Measurements from ENCODE around the gene ILKAP.

The ILKAP gene, protein sequence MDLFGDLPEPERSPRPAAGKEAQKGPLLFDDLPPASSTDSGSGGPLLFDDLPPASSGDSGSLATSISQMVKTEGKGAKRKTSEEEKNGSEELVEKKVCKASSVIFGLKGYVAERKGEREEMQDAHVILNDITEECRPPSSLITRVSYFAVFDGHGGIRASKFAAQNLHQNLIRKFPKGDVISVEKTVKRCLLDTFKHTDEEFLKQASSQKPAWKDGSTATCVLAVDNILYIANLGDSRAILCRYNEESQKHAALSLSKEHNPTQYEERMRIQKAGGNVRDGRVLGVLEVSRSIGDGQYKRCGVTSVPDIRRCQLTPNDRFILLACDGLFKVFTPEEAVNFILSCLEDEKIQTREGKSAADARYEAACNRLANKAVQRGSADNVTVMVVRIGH

DNA sequence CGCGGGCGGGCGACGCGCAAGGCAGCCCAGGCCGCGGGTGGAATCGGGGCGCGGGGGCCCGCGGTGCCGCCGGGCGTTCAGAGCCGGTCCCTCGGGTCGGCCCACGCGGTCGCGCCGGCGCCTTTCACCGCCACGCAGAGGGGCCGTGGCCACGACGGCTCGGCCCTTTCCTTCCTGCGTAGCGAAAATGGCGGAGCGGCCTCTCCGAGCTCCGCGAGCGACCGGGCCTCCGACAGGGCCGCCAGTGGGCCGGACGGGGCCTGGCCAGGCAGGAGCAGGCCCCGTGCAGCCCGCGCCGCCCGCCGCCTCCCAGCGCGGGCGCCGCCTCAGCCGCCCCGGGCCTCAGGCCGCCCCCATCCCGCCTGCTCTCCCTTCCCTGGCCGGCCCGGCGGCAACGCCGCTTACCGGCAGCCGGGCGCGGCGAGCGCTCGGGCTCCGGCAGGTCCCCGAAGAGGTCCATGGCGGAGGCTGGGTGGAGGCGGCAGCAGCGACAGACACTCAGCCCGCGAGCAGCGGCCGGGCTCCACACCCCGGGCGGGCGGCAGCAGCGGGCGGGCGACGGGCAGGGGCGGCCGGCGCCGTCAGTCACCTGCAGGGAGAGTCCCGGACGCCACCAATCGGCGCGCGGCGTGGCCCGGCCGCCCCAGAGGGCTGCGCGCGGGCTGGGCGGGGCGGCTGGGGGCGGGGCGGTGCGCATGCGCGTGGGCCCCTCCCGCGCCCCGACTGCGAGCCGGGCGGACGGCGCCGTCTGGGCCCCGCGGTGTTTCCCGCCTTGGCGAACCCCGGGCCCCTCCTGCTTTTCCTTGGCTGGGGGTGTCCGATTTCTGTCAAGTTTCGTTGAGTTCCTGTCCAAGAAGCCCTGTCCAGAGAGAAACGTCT, at the start of gene ILKAP:
Gene ILKAP, minus strand, starts transcription at position 602 of the 879 bp plus-strand sequence. Its CDS starts 142 bp downstream, at position 460.
- DNase-seq (ENCODE audit: low read depth, low spot score), result no peak

DNA sequence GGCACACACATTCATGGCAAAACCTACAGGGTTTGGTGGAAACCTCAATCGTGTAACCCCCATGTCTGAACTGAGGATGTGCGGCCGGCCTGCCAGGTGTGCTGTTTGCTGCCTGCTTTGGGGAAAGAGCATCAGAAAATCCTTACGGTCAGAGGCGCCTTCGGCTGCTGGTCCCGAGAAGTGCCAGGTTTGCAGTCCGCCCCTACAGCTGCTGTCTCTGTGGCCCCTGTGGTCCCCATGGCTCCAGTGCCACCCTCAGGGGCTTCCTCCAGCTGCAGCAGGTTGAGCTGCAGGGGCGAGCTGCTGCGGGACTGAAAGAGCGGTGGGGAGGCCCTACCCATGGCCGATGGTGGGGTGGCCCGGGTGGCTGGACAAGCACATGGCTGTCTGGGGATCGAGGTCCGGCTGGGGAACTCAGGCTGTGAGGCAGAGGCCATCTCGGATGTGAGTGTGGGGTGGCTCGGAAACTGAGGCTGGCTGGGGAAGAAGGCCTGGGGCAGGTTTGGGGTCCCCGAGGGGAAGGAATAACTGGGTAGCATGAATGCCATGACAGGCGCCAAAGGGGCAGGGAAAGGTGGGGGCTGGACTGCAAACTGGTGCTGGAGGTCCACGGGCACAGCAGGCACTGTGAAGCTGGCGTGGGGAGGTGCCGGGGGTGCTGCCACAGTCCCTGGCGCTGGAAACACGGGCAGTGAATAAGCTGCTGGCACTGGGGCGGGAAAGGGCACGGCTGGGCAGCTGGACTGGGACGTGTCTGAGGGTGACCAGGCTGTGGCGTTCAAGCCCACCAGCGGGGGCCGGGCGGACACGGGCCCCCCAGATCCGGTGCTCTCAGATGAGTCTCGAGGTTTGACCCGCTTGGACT, 49.5 kb upstream of the ILKAP start:
- DNase-seq (ENCODE audit: low read depth, low spot score), result no peak

DNA sequence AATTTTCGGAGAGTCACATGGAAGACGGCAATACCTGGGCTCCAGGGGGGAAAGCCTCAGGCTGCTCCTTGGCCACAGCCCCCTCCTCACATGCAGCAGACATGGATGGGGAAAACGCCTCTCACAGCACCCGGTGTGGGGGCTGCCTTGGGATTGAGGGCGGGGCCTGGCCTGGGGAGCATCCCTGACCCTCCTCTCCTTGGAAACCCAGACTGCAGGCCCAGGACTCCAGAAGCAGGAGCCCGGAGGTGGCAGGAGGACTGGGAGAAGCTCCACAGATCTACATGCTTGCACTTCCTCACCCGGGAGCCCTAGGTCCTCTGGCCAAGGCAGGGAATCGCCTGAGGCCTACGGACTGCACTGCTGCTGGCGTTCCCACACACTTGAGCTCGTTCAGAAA, 48.5 kb upstream of the ILKAP start:
- no peak for DNase-seq (ENCODE audit: low read depth, low spot score)

DNA sequence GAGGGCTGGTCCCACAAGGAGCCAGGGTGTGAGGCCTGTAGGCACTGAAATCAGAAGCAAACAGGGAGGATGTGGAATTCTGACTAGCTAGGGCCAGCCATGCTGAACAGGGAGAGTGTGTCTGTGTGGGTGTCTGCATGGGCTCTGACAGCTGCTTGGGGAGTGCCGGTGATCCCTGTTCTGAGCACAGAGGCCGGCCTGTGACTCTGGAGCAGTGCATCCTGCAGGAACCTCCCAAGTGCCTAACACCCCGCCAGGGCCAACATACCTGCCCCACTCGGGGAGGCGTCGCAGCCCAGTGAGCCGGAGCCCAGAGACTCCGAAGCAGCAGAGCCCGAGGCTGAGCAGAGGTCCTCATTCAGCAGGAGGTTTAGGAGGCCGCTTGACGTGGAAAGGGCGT, 47.8 kb upstream of the ILKAP start:
- no peak for DNase-seq (ENCODE audit: low read depth, low spot score)

DNA sequence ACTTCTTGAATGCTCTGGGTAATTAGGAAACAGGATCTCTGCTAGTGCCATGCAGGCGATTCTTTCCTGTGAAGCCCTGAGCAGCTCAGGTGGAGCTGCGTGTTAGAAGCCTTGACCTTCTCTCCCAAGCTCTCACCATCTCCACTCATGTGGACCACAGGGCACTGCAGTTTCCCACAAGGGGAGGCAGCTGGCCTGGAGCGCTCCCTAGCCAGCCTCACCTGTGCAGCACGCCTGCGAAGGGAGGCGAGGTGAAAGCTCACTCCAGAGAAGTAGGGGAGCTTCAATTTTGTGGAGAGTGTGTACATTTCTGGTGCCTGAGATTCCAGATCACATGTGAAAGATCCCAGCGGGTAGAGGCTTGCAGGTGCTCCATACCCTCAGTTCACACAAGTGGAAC, 47.4 kb upstream of the ILKAP start:
- no peak for DNase-seq (ENCODE audit: low read depth, low spot score)

DNA sequence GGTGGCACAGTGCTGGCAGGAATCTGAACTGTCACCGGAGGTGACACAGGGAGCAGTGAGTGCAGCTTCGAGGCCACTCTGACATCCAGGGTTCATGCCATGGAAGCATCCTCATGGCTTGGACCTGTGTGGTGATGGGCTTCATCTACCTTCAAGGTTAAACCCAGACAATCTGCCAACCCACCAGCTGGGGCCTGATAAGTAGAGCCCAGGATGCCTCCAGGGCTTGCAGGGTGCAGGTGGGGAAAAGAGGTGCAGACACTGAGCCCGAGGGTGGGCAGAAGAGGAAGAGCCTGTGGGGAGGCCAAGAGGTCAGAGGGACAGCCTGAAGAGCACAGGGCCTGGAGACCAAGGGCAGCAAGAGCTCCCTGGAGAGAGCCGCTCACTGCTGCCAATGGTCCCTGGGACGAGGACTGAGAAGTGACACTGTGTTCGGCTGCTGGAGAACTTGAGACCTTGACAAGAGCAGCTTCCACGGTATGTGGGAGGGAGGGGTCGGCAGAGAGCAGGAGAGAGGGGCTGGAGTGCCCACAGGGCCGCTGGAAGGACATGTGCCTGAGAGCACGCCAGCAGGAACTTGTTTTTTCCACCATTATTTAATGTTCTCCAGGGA, 44.5 kb upstream of the ILKAP start:
- no peak for DNase-seq (ENCODE audit: low read depth, low spot score)

DNA sequence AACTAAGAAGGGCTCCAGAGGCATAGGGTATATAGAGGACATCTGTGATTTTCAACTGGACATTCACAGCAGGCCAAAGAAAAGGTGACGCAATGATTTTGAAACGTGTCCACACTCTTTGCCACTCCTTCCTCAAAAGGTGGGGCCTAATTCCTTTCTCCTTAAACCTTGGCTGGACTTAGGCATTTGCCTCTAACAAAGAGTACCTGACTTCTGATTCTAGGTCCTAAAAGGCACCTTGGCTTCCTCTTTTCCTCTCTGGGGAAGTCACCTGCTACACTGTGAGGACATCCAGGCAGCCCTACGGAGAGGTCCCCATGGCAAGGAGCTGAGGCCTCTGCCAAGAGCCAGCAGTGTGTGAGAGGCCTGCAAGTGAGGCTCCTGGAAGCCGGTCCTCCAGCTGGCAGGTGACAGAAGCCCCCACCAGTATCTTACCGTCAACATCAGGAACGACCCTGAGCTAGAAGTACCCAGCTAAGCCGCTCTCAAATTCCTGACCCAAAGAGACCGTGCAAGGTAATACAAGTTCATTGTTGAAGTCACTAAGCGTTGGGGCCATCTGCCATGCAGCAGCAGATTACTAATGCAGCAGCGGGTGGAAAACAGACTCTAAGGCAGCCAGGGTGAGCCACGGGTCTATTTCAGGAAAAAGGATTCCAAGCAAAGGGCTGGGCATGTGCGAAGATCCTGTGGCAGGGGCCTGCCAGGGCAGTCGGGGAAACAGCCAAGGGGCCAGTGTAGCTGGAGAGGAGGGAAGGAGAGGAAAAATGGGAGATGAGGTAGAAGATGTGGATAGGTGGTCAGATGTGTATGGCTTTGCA, 43.7 kb upstream of the ILKAP start:
- no peak for DNase-seq (ENCODE audit: low read depth, low spot score)

DNA sequence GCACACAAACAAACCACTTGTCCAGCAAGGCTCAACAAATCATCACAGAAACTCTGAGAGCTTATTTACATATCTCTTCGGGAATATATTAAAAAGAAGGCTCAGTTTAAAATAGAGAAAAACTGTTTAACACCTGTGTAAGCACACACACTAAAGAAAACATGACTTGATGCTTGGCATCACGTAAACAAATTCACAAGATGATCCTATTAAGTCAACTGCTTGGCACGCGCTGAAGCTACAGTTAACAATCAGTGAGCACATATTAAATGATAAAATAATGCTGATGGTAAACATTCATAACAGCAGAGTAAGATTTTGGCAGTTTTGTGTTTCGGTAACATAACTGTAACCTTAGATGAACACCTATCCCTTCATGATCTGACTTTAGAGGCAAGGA, 40.7 kb upstream of the ILKAP start:
- no peak for DNase-seq (ENCODE audit: low read depth, low spot score)

DNA sequence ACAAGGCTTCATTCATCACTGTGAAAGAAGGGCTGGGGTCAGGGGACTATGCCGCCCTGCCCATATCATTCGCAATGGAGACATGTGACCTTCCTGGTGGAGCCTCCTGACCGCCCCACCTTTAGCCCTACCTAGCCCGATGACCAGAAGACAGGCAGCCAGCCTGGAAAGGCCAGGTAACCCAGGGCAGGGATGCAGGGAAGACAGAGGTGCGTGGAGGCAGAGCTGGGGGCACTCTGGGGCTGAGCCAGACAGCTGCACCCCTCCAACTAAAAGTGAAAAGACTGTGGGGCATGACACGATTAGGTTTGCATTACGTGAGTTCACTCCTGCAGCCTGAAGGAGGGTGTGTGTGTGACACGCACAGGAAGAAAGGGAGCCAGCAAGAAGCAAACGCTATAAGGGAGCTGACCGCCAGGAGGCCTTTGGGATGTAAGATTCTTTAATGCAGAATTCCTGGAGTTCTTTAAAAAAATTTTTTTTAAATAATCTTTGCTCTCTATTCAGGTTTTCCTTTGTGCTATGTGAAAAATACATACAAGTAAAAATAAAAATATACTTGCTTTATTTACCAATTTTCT, 40.1 kb upstream of the ILKAP start:
- no peak for DNase-seq (ENCODE audit: low read depth, low spot score)

DNA sequence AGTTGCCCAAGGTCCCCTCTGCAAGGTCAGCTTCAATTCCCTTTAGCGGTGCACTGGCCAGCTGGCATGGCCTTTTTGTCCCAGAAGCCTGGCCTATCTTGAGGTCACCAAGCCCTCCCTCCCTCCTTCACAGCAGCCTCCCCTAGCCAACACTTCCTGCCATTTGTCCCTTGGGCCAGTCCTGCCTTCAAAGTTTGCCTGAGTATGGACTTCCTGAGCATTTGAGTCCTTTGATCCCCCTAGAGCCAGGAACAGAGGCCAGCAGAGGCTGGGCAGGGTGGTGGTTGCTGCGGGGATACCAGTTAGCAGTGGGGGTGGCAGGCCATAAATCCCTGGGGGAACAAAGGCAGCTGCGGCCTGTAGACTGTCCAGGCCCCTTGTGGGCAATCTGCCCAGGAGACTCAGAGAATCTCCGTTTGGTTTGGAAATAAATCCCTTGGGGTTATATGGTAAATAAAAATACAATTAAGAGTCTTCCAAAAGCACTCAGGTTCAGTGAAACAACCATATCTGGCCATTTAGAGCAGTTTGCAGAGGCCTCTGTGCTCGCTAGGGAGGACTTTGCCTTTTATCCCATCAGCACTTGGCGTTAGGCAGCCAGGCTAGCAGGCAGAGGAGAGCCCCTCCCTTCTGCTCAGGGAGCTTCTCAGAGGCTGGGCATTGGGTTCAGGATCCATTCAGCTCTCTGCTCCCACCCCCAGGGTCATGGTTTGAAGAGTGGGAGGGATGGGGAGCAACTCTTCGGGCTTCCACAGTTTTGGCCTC, 39.4 kb upstream of the ILKAP start:
- no peak for DNase-seq (ENCODE audit: low read depth, low spot score)

DNA sequence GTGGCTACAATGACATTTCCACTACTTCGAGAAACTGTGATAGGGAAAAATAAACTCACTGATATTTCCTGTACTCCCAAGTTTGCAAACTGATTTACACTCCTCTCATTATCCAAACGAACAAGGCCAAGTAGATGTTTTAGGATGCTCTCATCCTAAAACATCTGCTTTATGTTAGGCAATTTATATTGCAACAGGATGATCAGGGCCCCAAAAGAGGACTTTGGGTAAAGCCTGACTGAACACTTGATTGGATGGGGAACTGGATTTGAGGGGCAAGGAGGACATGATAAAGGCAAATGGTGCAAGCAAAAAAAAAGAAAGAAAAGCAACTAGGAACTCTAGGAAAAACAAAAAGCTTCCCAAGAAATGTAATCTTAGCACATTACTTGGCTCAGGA, 38.5 kb upstream of the ILKAP start:
- DNase-seq (ENCODE audit: low read depth, low spot score), result no peak

DNA sequence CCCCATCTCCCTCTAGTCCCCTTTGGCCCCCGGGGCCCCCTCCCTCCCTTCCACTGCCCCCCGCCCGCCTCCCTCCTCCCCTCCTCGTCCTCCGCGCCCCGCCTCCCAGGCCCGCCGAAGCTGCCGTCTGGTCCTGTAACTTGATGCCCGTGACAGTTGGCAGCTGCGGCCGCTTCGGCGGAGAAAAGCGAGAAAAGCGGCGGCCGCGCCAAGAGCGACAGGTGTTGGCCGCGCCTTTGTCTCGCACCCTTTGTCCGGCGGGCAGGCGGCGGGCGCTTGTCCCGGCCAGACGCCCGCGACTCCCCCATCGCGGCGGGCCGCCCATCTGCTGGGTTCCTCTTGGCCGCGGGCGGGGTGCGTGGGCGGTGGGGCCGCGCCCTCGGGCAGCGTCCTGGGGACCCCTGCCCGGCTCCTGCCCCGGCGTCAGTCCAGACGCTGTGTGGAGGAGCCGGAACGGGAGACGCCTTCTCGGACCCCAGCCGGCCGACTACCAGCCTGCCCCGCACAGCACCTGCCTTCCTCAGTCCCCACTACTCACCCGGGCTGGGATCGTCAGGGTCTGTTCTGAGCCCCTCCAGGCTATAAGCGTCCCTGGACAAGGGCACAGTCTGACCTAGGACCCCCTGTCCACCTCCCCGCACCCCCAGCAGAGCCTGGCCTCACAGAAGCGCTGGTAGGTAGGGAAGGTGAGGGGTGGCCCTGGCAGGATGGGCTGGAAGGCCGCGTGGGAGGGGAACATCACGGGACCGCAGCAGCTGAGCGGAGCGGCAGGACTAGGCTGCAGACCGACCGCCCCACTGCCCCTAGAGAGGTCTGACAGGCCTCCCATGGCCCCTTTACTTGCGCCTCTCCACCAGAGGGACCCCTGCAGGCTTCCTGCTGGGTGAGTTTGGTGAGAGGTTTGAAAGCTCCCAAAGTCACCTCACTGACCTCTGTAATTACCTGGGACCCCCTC, 37.5 kb upstream of the ILKAP start:
- no peak for DNase-seq (ENCODE audit: low read depth, low spot score)

DNA sequence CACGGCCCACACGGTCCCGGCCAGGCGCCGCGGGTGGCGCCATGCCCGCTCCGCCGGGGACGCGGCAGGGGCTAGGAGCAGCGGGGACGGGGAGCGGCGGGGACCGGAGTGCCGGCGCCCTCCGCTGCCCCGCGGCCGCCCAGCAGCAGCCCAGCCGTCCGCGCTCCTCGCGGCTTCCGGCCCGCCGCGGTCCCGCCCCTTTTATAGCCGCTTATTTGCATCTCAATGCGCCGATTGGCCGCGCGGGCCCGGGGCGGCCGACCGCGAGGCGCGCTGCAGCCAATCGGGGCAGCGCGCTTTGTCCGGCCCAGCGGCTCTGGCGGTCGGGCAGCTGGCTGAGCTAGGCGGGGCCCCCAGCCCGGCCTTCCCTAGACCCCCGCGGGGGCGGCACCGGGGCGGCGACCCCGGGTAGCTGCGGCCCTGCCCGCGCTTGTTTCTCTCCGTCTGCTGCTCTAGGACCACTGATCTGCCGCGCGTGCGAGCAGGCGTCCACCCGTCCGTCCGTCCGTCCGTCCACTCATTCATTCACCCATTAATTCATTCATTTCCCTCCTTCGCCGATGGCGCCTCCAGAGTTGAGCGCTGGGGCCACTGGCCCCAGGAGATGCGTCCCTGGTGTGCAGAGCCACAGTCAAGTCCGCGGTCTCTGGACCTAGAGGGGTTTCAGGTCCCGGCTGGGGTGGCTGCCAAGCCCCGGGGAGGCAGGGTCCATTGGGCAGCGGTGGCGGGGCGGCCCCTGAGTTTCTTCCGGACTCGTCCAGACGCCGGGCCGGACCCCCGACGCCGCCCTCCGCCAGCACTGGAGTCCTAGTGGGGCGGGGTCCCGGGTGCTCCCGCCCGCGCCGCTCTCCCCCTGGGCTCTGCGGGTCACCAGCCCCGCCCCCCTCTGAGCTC, 36.6 kb upstream of the ILKAP start, which contains the start of gene HES6:
Gene HES6, minus strand, starts transcription at position 176 of the 894 bp plus-strand sequence. Its CDS starts 133 bp downstream, at position 43.
- no peak for DNase-seq (ENCODE audit: low read depth, low spot score)

DNA sequence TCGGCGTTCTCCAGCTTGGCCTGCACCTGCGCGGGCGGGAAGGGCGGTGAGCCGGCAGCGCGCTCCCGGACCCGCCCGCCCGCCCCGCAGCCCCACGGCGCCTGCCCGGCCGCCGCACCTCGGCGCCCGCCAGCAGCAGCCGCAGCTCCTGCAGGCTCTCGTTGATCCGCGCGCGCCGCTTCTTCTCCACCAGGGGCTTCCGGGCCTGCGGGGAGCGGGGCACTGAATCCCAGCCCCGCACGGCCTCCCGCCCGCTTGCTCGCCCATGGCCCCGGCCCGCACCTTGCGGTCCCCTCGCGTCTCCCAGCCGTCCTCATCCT, 36.0 kb upstream of the ILKAP start:
- DNase-seq (ENCODE audit: low read depth, low spot score), result no peak

DNA sequence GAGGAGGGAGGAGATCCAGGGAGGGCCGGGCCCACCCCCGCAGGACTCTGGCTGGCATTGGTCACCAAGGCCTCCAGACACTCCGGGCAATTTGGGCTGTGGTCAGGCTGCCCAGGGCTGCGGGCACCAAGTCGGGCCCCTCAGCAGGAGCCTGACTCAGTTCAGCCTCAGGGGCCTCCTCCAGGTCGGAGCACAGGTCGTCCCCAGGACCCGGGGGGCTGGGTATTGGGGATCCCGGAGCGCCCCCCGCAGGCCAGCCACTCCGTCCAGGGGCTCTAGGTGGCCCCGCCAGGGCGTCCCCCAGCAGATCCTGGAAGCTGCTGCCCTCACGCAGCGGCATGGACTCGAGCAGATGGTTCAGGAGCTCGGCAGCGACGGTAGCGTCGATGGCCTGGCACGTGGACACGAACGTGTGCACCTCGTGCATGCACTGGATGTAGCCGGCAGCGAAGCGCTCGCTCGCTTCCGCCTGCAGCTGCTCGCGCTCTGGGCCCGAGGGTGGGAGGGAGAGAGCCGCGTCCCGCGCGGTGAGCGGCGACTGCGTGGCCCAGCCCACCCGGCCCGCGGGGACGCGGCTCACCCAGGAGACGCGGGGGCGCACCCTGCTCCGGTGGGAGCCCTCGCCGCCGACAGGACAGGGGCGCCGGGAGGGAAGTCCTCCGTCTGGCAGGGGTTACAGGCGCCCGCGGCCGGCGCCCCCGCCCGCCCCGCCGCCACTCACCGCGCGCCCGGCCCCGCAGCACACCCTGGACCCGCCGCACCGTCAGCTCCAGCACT, 35.5 kb upstream of the ILKAP start:
- no peak for DNase-seq (ENCODE audit: low read depth, low spot score)

DNA sequence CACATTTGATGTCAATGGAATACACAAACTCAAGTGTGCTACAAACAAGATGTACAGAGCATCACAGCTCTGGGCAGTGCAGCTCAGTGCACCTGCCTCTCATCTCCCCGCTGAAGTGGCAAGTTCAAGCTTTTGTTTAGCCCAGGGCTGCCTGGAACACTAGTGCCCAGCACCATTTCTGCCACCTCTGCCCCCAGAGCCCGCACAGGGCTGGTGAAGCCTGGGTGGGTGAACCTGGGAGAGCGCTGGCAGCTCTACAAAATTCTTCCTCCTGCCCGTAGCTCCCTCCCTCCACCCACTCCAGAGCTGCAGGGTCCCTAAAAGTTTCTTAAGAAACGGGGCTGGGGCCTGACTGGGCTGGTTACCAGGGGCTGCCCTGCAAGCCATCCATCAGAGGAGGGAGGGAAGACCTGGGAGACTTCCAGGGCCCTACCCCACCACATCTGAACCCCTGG, 34.8 kb upstream of the ILKAP start:
- no peak for DNase-seq (ENCODE audit: low read depth, low spot score)
